Measurements from ENCODE around the gene SGTA.

The SGTA gene

DNA sequence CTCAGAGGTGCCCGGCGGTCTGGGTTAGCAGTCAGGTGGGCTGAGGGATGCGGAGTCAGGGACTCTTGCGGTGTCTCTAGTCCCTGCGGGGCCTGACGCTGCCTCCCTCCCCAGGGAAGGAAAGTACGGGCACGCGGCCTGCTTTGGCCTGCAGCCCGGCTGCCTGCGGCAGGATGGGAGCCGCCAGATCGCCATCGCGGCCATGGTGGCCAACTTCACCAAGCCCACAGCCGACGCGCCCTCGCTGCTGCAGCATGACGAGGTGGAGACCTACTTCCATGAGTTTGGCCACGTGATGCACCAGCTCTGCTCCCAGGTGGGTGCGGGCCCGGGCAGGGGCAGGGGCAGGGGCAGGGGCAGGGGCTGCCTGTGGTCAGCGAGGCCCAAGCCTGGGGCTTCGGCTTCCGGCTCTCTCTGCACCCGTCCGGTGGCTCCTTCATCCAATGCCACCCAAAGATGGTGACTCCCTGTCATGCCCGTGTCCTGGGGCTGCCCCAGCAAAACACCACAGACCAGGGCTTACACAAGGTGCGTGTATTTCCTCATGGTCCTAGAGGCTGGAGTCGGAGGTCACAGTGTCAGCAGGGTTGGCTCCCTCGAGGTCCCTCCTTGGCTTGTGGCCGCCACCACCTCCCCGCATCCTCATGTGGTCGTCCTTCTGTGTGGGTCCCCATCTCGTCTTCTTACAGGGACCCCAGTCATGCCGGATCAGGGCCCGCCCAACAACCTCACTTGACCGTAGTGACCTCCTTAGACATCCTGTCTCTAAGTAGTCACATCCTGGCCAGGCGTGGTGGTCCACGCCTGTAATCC, 25.3 kb upstream of the SGTA start:
- TF ChIP-seq, protein P1, sequence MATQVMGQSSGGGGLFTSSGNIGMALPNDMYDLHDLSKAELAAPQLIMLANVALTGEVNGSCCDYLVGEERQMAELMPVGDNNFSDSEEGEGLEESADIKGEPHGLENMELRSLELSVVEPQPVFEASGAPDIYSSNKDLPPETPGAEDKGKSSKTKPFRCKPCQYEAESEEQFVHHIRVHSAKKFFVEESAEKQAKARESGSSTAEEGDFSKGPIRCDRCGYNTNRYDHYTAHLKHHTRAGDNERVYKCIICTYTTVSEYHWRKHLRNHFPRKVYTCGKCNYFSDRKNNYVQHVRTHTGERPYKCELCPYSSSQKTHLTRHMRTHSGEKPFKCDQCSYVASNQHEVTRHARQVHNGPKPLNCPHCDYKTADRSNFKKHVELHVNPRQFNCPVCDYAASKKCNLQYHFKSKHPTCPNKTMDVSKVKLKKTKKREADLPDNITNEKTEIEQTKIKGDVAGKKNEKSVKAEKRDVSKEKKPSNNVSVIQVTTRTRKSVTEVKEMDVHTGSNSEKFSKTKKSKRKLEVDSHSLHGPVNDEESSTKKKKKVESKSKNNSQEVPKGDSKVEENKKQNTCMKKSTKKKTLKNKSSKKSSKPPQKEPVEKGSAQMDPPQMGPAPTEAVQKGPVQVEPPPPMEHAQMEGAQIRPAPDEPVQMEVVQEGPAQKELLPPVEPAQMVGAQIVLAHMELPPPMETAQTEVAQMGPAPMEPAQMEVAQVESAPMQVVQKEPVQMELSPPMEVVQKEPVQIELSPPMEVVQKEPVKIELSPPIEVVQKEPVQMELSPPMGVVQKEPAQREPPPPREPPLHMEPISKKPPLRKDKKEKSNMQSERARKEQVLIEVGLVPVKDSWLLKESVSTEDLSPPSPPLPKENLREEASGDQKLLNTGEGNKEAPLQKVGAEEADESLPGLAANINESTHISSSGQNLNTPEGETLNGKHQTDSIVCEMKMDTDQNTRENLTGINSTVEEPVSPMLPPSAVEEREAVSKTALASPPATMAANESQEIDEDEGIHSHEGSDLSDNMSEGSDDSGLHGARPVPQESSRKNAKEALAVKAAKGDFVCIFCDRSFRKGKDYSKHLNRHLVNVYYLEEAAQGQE (IDR thresholded peaks at IDR 0.05; ENCODE audit: insufficient read depth in 1 of 2, low read depth in 2 of 2, low read length in 2 of 2), result no peak
- TF ChIP-seq TAF1 (IDR thresholded peaks at IDR 0.05; ENCODE audit: borderline replicate concordance, insufficient read depth, low read length) (no peak), SIN3A (IDR thresholded peaks at IDR 0.05; ENCODE audit: borderline replicate concordance, insufficient read depth, low read length) (no peak), POLR2AphosphoS5 (IDR thresholded peaks at IDR 0.05; ENCODE audit: low read depth, low read length) (no peak)

DNA sequence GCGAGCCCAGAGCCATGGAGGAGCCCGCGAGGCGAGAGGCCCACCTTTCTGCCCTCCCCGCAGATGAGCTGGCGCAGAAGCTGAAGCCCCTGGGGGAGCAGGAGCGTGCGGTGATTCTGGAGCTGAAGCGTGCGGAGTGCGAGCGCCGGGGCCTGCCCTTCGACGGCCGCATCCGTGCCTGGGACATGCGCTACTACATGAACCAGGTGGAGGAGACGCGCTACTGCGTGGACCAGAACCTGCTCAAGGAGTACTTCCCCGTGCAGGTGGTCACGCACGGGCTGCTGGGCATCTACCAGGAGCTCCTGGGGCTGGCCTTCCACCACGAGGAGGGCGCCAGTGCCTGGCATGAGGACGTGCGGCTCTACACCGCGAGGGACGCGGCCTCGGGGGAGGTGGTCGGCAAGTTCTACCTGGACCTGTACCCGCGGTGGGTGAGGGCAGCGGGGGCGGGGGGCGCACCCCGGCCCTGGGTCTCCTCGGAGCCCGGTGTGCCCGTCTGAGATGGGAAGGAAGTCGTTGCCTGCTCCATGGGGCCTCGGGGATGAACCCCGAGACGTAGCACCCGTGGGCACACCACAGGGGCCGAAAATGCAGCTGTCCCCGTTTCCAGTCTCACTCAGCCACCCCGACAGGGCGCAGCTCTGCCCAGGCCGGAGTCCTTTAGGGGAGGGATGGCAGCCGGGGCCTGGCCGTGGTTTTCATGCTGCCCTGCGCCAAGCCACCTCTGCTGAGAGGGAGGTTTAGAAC, 24.5 kb upstream of the SGTA start:
- TF ChIP-seq, protein P1 (IDR thresholded peaks at IDR 0.05; ENCODE audit: insufficient read depth in 1 of 2, low read depth in 2 of 2, low read length in 2 of 2), result no peak
- TF ChIP-seq SIN3A (IDR thresholded peaks at IDR 0.05; ENCODE audit: borderline replicate concordance, insufficient read depth, low read length) (no peak), POLR2AphosphoS5 (IDR thresholded peaks at IDR 0.05; ENCODE audit: low read depth, low read length) (no peak), TAF1 (IDR thresholded peaks at IDR 0.05; ENCODE audit: borderline replicate concordance, insufficient read depth, low read length) (no peak)

DNA sequence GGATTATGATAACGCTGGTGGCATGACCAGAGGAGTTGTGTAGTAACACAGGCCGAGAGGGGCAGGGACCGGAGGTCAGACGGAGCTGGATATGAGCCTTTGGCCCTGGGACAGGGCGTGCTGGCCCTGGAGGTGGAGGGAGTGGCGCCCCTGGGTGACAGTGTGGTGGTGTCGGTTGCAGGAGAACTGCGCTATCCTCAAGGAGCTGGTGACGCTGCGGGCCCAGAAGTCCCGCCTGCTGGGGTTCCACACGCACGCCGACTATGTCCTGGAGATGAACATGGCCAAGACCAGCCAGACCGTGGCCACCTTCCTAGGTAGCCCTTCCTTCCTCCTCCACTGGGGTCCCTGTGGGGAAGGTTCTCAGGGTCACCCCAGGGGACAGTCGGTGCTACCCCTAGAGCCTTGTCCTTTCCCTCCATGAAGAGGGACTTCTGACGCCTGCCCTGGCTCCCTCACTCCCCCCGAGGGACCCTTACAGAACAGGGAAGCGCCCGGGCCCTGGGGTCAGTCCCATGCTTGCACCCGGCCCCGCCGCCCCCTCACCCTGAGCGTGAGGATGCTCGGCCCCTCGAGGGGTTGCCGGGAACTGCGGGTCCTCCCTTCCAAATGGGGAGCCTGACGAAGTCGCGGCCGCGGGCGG, 23.8 kb upstream of the SGTA start:
- TF ChIP-seq, protein P1 (IDR thresholded peaks at IDR 0.05; ENCODE audit: insufficient read depth in 1 of 2, low read depth in 2 of 2, low read length in 2 of 2), result no peak
- TF ChIP-seq TAF1 (IDR thresholded peaks at IDR 0.05; ENCODE audit: borderline replicate concordance, insufficient read depth, low read length) (no peak), SIN3A (IDR thresholded peaks at IDR 0.05; ENCODE audit: borderline replicate concordance, insufficient read depth, low read length) (no peak), POLR2AphosphoS5 (IDR thresholded peaks at IDR 0.05; ENCODE audit: low read depth, low read length) (no peak), FOXP2 (optimal IDR thresholded peaks at IDR 0.05; ENCODE audit: borderline replicate concordance, extremely low read depth, extremely low read length, insufficient read depth) (no peak)

DNA sequence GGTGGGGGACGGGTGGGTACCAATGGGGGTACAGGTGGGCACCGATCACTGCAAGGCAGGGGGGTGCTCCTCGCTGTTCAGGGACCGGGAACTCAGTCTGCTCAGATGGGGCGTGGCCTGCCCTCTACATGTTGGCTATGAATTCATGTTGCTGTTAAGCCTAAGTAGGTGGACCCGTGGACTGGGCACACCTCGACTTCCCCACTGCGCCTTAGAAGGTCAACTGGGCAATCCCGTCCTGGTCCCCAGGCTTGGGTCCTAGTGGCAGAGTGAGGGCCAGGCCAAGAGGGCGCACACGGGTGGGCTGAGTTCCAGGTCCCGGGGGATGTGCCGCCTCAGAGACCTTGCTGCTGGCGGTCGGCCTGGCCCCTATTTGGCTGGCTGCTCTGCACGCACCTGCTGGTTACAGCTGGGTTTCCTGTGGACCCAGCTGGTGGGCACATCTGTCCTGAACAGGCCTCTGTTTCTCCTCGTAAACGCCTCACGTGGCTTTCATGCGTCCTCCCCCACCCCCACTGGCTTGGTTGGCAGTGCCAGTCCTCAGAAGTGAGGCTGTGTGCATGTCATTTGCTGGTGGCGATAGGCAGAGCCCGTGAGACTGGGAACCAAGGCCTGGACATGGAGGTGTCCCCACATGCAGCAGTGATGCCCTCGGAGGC, 23.0 kb upstream of the SGTA start:
- TF ChIP-seq FOXP2 (optimal IDR thresholded peaks at IDR 0.05; ENCODE audit: borderline replicate concordance, extremely low read depth, extremely low read length, insufficient read depth), result no peak
- TF ChIP-seq SIN3A (IDR thresholded peaks at IDR 0.05; ENCODE audit: borderline replicate concordance, insufficient read depth, low read length), result no peak
- TF ChIP-seq, protein P1 (IDR thresholded peaks at IDR 0.05; ENCODE audit: insufficient read depth in 1 of 2, low read depth in 2 of 2, low read length in 2 of 2), result no peak
- TF ChIP-seq TAF1 (IDR thresholded peaks at IDR 0.05; ENCODE audit: borderline replicate concordance, insufficient read depth, low read length), result no peak

Data from PFSK-1 (cell line).